ENCODE results near the gene KRTAP5-5.

GRCh38 chr11:1669546-1670218 lies 40.1 kb downstream of the KRTAP5-5 start:
- TF ChIP-seq CTCF (IDR thresholded peaks at IDR 0.05) (no peak), POLR2A (IDR thresholded peaks at IDR 0.05) (no peak)

All from body of pancreas (tissue), 4 donors.